GM12875 (cell line): ENCODE results near the gene C6orf132.

Experiments used
- H3K4me3 ChIP-seq: one replicate; pipeline ENCODE4 v1.5.1; 2011; ENCODE audit warnings: low read depth, low read length, control low read depth
- CTCF ChIP-seq: IDR thresholded peaks from 2 replicates; pipeline ENCODE4 v1.5.1; 2011; ENCODE audit warnings: low read depth, mild to moderate bottlenecking, control low read depth, inconsistent platforms, low read length, moderate library complexity, borderline replicate concordance; ENCODE audit not compliant: insufficient read depth

Gene C6orf132

DNA sequence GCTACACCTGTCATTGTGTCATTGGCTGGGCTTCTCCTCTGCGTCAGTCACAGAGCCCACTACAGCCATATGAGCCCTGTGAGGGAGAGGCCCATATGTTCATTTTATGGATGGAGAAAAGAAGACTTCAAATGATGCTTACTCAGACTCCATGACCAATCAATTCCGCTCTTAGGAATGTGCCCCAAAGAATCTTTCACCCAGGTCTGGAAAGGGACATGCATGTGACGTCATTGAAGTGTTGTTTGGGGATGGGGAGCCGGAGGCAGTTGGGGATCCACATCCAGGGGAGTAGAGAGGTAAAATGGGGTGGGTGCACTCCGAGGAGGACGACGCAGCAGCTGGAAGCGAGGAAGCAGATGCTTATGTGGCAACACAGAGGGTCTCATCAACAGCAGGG lies 9.6 kb upstream of the C6orf132 start:
- TF ChIP-seq CTCF, result no peak
- no peak overlapping the region for H3K4me3 ChIP-seq

DNA sequence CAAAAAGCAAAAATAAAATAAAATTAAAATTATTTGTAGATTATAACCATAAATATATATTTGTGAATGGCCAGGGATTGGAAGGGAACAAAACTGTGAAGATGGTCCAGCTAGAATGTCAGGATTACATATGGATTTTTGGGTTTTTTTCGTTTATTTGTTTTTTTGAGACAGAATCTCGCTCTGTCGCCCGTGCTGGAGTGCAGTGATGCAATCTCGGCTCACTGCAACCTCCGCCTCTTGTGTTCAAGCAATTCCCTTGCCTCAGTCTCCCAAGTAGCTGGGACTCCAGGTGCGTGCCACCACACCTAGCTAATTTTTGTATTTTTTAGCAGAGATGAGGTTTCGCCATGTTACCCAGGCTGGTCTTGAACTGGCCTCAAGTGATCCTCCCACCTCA lies 7.8 kb upstream of the C6orf132 start:
- no peak overlapping the region for H3K4me3 ChIP-seq
- no peak for TF ChIP-seq CTCF

DNA sequence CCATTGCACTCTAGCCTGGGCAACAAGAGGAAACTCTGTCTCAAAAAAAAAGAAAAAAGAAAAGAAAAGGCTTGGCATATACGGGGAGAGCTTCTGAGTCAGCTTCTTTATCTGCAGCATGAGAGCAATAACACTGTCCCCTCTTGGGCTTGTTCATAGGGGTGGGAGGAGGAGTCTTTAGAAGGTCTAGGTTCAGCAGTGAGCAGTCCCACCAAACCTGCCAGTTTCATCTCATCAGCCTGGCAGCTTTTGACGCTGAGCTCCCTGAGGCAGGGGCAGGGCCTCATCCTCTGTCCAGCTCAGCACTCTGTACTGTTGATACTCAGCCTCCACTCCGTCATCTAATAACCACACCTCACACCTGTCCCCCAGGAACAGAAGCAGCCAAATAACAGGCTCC lies 5.6 kb upstream of the C6orf132 start:
- no peak for TF ChIP-seq CTCF
- H3K4me3 ChIP-seq, result no peak overlapping the region

GRCh38 chr6:42147138-42147562 lies 4.7 kb upstream of the C6orf132 start:
- TF ChIP-seq CTCF, result no peak
- H3K4me3 ChIP-seq, result no peak overlapping the region

DNA sequence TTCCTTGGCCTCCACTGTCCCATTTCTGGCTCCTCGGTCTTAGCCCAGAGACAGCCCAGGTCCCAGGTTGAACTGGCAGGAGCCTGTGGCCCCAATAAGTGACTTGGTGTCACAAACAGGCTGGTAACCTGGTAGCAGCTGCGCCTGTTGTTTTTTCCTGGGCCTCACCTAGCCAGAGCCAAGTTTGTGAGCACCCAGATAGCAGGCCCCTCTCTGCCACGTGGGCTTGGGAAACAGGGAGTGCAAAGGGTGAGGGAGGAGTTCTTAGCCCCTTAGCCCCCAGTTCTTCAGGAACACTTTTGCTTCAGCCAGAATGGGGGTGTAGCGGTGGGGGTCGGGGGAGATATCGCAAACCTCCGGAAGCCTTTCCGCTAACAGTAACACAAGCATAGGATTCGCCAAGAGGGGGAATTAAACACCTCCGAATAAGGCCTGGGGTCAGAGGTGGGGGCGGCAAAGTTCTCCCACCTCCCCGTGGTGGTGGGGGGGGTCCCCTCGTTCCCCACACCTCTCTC lies 760 bp downstream of the C6orf132 start:
- no peak for TF ChIP-seq CTCF
- H3K4me3 ChIP-seq, result no peak overlapping the region

- H3K4me3 ChIP-seq, result no peak overlapping the region
- no peak for TF ChIP-seq CTCF
Observed at GRCh38 chr6:42140756-42141602, 1.4 kb downstream of the C6orf132 start.

DNA sequence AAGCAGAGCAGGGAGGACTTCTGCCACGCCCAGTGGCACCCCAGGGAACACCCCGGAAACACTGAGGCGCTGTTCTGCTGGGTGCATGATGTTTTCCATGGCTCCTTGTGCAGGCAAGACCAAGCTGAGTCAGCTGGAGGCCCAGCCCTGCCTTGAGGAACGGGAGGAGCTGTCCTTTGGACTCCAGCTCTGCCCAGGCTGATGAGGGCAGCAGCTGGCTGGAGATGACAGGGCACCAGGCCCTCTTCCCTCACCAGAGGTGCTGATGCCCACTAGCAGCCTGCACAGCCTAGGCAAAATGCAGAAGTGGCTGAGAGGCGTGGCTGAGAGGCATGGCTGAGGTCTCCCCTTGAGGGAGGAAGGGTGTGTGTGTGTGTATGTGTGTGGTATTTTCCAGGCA lies 2.4 kb downstream of the C6orf132 start:
- no peak overlapping the region for H3K4me3 ChIP-seq
- TF ChIP-seq CTCF, result no peak
